DMS 273 (cell line): ENCODE data around the gene ZNF583.
A peak's percentile ranks its signal among the peaks of the same experiment; 100 is the strongest.

ENCODE experiments used
- DNase-seq: peaks from one replicate; lab custom pipeline; 2025; ENCODE audit not compliant: unreplicated experiment; lab: John Stamatoyannopoulos, UW

ZNF583 gene

DNA sequence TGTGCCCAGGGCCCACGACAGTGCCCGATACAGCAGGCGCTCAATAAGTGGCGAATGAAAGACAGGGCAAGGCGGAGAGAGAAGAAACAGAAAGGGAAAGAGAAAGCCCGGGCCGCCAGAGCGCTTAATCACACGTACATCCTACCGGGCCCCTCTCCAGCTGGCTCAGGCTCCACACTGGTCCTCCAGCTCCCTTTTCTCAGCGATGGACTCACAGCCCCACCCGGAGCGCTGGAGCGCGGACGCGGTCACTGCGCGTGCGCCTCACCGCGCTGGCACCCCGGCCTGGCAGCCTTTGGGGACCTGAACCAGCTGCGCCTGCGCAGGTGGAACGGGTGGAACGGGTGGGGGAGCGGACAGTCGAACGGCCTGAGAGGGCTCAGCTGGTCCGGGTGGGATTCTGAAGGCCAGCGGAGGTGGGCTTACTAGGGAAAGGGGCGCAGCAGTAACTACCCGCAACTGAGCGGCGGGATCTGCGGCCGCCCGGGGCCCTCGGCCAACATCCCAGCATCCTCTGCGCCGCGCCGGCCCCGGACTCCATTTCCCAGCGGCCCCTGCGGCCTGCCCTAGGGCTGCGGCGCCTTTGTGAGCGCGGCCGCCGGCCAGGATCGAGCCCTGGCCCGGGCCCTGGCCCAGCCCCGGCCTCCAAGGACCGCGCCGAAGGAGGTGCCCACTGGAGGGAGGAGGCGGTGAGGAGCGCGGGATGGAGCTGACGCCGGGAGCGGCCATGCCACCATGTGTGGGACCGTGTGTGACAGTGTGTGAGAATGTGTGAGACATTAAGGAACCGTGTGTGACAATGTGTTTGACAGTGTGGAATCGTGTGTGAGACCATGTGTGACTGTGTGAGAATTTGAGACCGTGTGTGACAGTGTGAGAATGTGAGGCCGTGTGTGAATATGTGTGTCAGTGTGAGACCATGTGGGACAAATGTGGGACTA lies at the start of gene ZNF583:
Gene ZNF583, plus strand, starts transcription at position 569 of the 941 bp plus-strand sequence. CDS start 2,783 bp downstream, outside the sequence.
- DNase-seq, result peak; percentile 96

DNA sequence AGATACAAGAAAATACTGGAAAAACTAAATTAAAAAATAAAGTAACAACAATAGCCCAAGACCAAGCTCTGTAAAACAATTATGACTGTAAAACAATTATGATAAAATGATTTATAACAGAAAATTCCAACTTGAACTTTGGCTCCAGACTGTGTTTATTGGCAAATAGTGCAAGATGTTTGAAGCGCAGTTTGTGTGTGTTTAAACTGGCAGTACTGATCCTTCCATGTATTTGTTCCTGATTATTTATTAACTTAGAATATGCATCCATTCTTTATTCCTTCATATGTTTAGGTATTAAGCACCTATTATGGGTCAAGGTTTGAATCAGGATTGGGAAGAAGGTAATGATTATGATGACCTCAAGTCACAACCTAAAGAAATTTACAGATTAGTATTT lies 48.6 kb upstream of the ZNF583 start:
- no peak for DNase-seq

DNA sequence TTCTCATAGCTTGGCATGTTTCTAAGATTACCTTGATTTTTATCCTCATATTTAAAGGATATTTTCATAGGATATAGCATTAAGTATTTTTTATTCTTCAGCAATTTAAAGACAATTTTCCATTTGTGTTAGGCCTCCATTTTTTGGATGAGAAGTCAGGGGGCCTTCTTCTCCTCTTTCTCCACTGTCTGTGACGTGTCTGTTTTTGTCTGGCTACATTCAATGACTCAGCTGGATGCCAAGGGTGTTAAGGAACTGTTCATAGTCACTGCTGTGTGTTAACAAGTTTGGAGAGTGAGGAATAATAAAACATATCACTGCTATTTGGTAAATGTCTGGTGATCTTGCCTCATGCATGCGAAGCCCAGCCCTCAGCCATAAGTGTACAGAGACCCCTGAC lies 47.2 kb upstream of the ZNF583 start:
- DNase-seq, result no peak

DNA sequence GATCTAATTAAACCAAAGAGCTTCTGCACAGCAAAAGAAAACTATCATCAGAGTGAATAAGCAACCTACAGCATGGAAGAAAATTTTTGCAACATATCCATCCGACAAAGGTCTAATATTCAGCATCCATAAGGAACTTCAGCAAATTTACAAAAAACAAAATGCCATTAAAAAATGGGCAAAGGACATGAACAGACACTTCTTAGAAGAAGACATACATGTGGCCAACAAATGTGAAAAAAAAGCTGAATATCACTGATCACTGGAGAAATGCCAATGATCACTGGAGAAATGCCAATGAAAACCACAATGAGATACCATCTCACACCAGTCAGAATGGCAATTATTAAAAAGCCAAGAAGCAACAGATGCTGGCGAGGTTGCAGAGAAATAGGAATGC lies 43.3 kb upstream of the ZNF583 start:
- peak; percentile 5 for DNase-seq

DNA sequence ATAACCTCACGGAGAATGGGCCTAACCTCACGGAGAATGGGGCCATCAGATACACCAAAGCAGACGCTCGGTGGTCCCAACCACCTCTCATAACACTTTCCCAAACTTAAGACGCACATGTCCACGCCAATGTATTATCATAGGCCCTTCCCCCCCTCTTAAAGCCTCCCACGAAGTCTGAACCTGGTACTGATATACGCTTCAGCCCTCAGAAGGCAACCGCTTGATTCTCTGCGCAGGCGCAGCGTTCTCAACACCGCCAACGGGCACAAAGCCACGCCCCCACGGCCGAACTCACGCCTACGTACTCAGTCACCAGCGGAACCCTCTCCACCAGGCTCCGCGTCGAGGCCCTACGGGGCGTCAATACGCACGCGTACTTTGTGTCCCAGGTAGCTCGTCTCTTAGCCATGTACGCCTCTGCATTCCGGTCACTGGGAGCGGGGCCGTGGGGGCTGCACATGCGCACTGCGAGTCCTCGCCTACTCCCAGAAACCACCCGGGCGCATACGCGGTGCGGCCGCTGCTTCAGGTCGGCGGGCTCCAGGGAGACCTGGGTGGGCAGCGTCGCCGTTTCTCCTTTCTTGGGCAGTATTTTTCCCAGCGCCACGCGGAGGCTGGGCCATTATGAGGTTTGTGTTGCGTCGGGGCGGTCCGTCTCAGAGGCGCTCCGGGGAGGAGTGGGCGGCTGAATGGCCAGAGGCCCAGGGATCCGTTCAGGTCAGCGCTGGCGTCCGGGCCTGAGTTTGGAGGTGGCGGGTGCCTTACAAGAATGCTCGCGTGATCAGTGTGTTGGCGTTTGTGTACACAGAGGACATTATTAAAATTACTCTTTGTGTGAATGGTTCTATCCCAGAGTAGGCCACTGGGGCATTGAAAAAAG lies 36.1 kb upstream of the ZNF583 start:
- peak; percentile 95 for DNase-seq

DNA sequence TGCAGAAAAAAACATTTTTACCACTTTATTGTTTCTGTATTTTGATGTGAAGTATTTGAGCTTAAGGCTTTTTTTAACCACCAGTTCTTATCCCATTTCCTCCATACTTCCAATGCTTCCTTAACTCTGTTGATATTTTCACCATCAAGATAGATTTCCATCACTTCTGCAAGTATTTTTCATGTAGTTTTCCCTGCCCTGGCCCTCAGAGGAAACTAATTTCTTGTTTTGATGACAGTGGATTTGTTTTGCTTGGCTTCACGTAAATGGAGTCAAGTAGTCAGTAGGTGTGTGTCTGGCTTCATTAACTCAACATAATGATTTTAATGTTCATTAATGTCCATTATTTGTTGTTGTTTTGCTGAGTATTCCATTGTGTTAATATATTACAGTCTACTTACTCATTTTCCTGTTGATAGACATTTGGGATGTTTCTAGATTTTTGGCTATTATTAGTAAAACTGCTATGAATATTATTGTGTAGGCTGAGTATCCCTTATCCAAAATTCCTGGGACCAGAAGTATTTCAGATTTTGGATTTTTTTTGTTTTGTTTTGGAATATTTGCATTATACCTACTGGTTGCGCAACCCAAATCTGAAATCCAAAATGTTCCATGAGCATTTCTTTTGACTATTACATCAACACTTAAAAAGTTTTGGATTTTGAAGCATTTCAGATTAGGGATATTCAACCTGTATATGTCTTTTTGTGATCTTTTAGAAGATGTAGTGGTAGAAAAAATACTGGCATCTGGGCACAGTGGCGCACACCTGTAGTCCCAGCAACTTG lies 34.1 kb upstream of the ZNF583 start:
- no peak for DNase-seq

DNA sequence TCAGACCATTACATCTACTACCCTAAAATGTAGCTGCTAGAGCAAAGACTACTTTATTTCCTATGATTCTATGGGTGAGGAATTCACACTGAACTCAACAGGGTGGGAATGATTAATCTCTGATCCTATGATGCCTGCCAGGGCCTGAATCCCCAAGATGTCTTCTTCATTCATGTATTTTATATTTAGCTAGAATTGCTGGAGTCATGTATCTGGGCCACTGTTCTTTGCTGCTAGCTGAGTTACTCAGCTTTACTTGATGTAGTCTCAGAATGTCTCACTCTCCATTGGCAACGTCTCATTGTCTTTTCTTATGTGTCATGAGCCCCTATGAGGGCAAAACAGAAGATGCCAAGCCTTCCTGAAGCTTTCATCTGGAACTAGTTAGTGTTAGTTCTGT lies 31.9 kb upstream of the ZNF583 start:
- no peak for DNase-seq

DNA sequence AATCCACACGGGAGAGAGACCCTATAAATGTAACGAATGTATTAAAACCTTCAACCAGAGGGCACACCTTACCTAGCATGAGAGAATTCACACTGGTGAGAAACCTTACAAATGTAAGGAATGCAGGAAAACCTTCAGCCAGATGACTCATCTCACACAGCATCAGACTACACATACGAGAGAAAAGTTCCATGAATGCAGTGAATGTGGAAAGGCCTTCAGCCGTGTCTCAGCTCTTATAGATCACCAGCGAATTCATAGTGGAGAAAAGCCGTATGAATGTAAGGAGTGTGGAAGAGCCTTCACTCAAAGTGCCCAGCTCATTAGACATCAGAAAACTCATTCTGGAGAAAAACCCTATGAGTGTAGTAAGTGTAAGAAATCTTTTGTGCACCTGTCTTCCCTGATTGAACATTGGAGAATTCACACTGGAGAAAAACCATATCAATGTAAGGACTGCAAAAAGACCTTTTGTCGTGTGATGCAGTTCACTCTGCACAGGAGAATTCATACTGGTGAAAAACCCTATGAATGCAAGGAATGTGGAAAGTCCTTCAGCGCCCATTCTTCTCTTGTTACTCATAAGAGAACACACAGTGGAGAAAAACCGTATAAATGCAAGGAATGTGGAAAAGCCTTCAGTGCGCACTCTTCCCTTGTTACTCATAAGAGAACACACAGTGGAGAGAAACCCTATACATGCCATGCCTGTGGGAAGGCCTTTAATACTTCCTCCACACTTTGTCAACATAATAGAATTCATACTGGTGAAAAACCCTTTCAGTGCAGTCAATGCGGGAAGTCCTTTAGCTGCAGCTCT lies 26.8 kb upstream of the ZNF583 start:
- no peak for DNase-seq

DNA sequence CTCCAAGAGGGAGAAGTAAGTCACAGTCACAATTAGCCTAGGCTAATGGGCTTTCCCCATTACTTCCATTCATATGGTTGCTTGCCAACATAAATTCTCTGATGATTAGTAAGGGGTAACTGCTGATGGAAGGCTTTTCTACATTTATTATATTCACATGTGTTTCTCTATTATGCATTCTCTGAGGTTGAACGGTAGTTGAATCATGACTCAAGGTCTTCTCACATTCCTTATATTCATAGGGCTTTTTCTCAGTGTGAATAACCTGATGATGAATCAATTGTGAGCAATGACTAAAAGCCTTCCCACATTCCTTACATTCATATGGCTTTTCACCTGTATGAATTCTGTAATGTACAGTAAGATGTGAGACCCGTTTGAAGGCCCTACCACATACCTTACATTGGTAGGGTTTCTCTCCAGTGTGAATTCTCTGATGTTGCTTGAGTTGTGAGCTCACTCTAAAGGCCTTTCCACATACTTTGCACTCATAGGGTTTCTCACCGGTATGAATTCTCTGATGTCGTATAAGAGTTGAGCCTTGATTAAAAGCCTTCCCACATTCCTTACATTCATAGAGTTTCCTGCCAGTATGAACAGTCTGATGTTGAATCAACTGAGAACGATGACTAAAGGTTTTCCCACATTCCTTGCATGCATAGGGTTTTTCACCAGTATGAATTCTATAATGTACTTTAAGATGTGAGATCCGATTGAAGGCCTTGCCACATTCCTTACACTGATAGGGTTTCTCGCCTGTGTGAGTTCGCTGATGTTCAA lies 20.1 kb upstream of the ZNF583 start:
- DNase-seq, result no peak

DNA sequence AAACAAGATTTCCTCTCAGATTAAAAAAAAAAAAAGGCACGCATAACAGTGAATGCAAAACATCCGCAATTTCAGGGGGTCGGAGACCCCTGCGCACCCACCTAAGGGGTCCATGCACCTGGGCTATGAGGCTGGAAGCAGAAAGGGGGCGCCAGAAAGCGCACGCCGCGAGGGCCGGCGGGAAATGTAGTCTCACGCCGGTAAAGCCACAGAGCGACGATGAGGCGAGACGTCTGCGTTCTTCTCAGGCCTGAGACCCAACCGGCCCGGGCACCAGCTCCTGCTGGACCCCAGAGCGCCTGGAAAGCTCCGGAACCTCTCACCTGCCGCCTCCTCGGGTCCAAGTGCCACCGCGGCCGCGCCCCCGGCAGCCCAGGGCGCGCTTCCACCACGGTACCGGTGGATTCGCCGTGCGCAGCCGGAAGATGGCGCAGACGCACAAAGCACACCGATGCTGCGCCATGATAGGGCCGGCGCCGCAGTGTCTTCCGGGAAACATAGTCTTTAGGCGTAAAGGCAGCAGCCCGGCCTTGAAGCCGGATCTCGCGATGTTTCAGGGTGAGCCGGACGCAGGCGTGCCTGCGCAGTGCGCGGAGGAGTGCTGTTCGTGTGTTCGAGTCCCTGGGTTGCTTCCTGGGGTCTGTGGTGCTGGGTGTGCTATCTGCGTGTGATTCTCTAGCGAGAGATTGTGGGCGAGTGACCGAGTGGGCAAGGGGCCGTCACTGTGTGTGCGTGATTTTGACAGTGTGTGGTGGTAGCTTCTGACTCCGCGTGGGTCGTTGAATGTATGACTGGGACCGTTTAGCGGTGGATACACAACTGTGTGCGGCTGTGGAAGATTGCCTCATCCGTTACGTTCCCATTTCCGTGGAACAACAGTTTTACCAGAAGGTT lies 10.8 kb upstream of the ZNF583 start, which contains the start of gene ZNF582:
Gene ZNF582, minus strand, starts transcription at position 416 of the 894 bp plus-strand sequence. CDS start 1,782 bp downstream, outside the sequence.
- peak; percentile 97 for DNase-seq

DNA sequence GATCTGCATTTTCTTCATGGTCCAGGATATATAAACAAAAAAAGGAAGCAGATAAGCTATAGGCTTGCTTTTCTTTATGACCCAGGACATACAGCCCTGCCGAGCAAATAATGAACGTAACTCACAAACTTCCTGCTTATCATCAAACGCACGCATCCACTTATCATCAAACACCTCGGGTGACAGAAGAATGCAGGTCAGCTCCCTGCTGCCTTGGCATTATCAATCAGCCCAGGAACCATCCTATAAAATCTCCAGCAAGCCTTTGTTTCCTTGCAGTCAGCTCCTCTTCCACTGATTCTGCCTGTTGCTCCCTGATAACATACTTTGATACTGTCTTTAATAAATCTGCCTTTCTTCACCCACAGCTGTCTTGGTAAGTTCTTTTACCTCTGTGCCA lies 5.3 kb upstream of the ZNF583 start:
- DNase-seq, result no peak

DNA sequence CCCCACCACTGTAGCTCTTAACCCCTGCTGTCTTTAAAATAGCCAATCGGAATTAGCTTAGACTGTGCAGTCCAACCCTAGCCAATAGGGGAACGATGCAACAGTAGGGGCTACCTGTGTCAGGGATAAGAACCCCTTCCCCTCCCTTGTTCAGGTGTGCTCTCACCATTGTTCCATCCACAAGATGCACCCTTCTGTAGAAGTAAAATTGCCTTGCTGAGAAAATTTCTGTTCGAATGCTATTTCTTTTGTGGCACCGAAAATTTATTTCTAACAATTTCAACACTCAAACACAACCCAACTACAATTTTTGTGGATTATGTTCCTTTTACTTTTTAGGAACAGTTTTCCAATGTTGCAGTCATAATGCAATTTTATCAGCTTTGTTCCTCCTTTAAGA lies 3.6 kb upstream of the ZNF583 start:
- peak; percentile 7 for DNase-seq

DNA sequence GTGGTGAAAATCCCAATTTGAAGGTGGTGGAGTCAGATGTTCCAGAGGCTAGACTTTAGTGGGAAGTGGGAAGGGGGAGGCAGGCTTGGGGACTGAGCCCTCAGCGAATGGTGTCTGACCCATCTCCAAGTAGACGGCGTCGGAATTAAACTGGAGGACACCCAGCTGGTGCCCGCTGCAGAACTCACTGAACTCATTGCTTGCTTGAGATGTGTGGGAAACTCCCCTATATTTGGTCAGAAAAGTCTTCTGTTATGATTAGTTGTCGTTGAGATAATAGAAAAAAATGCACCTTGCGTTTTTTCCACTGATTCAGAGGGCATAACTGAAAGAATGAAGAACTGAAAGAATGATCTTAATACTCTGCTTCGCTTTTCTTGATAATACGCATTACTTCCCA lies 871 bp upstream of the ZNF583 start:
- no peak for DNase-seq

DNA sequence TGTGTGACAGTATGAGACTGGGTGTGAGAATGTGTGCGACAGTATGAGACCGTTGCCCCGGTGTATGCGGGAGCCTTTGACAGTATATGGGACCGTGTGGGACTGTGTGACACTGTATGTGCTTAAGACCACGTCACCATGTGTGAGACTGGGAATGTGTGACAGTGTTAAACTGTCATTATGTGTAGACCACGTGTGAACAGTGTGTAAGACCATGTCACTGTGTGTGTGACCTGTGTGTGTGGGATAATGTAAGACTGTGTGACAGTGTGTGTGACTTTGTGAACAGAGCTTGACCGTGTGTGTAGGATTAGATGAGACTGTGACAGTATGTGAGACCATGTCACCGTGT lies 549 bp downstream of the ZNF583 start:
- DNase-seq, result no peak

DNA sequence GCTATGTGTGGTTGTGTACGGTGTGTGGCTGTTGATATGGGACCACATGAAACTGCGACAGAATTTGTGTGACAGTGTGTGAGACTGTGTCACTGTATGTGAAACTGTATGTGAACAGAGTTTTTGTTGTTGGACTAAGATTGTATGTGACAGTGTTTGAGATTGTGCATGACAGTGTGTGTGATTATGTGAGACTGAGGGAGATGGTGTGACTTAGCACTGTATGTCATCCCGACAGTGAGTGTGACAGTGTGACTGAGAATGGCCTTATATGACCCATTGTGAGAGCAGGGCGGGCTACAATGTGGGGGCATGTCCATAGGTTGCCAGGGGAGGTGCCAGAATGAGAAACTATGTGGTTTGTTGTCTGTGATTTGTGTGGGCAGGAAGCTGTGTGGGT lies 930 bp downstream of the ZNF583 start:
- DNase-seq, result no peak

DNA sequence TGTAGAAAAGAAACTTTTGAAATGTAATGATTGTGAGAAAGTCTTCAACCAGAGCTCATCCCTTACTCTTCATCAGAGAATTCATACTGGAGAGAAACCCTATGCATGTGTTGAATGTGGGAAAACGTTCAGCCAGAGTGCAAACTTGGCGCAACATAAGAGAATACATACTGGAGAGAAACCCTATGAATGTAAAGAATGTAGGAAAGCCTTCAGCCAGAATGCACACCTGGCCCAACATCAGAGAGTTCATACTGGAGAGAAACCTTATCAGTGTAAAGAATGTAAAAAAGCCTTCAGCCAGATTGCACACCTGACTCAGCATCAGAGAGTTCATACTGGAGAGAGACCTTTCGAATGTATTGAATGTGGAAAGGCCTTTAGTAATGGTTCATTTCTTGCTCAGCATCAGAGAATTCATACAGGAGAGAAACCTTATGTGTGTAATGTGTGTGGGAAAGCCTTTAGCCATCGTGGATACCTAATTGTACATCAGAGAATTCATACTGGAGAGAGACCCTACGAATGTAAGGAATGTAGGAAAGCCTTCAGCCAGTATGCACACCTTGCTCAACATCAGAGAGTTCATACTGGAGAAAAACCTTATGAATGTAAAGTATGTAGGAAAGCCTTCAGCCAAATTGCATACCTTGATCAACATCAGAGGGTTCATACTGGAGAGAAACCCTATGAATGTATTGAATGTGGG lies 19.3 kb downstream of the ZNF583 start:
- DNase-seq, result no peak

DNA sequence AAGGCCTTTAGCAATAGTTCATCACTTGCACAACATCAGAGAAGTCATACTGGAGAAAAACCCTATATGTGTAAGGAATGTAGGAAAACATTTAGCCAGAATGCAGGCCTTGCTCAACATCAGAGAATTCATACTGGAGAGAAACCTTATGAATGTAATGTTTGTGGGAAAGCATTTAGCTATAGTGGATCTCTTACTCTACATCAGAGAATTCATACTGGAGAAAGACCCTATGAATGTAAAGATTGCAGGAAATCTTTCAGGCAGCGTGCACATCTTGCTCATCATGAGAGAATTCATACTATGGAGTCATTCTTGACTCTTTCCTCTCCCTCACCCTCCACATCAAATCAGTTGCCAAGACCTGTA lies 19.8 kb downstream of the ZNF583 start:
- no peak for DNase-seq
